DND-41 (cell line): ENCODE data around the gene ERC1.

ENCODE experiments used
- CTCF ChIP-seq: IDR thresholded peaks from 2 replicates; pipeline ENCODE4 v1.5.1; 2012; ENCODE audit warnings: borderline replicate concordance, low read length, moderate library complexity, mild to moderate bottlenecking; ENCODE audit not compliant: poor library complexity, severe bottlenecking; ENCODE audit errors: extremely low read depth
- EZH2 ChIP-seq: IDR thresholded peaks from 3 replicates; pipeline ENCODE4 v1.6.1; 2012; ENCODE audit warnings: borderline replicate concordance, low read depth, mild to moderate bottlenecking, moderate library complexity, low read length, inconsistent platforms; ENCODE audit not compliant: severe bottlenecking

DNA sequence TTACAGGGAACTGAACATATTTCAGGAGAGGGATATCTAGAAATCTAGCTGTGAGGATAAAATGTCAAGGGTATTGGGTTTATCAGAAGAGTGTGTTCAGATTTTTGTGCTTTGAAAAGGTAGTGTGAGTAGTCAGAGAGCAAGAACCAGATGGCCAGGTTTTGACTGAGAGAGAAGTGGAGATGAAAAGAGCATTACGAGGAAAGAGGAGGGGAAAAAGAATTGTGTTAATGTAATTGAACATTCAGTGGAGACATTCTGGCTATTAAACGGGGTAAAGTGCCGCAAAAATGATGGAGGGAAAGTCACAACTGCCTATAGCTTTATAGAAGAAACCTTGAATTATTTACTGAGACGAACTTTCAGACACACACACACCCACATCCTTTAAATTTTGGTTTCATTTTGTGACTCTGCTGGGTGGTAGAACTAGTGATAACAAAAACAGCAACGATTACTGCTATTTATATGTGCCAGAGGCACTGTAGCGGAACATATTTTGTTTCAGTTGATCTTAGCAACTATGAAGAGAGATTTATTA, 213.6 kb downstream of the ERC1 start:
- TF ChIP-seq CTCF = no peak
- no peak for TF ChIP-seq EZH2
